ENCODE data around the gene PCNA. TPM values are rescaled to one million over a fixed set of nuclear protein-coding genes. Genes with fewer than 3 reads are reported as not detected.

PCNA gene
- total RNA-seq, 1 experiment from 2014 or later = 182 TPM

DNA sequence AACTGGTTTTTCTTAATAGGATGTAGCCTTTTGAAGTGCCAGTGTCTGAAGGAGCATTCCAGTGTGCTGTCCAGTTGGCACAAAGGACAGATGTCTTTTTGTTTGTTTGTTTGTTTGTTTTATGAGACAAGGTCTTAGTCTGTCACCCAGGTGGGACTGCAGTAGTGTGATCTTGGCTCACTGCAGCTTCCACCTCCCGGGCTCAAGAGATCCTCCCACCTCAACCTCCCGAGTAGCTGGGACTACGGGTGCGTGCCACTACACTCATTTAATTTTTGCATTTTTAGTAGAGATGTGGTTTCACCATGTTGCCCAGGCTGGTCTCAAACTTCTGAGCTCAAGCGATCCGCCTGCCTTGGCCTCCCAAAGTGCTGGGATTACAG lies 34.8 kb upstream of the PCNA start:
- Histone ChIP-seq H3K36me3 (ENCODE audit: control insufficient read depth, insufficient read depth, low read length) (no peaks in the 10 kb centered on the region), H3K27me3 (ENCODE audit: control insufficient read depth, insufficient read depth, low read length) (no peaks in the 10 kb centered on the region), H3K9me3 (ENCODE audit: control insufficient read depth, insufficient read depth, low read depth, low read length) (no peaks in the 10 kb centered on the region), H3K27ac (ENCODE audit: low read length) (no peak overlapping the region), H3K4me3 (ENCODE audit: low read depth in 2 of 2, low read length in 2 of 2) (no peak overlapping the region), H3K4me1 (ENCODE audit: control insufficient read depth, insufficient read depth, low read length) (peaks cover 9% of the 10 kb centered on the region)
- DNase-seq (ENCODE audit: low read depth, low spot score) = no peak
- intact Hi-C loops (cut with micrococcal nuclease; ENCODE audit: unreplicated experiment) (no loop called here), in situ Hi-C loops (cut with HindIII; ENCODE audit: low pct_unique_long_range_greater_than_20kb, low sequenced_read_pairs) (no loop called here)
- ChIA-PET POLR2A (no interaction called here), CTCF (no interaction called here)
- ATAC-seq = no peak
- BruUV-seq (replicated peaks) = no TSS peak
- TF ChIP-seq TCF7L2 (IDR thresholded peaks at IDR 0.05; ENCODE audit: low read depth, low read length) = no peak
- TF ChIP-seq, protein P1, sequence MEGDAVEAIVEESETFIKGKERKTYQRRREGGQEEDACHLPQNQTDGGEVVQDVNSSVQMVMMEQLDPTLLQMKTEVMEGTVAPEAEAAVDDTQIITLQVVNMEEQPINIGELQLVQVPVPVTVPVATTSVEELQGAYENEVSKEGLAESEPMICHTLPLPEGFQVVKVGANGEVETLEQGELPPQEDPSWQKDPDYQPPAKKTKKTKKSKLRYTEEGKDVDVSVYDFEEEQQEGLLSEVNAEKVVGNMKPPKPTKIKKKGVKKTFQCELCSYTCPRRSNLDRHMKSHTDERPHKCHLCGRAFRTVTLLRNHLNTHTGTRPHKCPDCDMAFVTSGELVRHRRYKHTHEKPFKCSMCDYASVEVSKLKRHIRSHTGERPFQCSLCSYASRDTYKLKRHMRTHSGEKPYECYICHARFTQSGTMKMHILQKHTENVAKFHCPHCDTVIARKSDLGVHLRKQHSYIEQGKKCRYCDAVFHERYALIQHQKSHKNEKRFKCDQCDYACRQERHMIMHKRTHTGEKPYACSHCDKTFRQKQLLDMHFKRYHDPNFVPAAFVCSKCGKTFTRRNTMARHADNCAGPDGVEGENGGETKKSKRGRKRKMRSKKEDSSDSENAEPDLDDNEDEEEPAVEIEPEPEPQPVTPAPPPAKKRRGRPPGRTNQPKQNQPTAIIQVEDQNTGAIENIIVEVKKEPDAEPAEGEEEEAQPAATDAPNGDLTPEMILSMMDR (IDR thresholded peaks at IDR 0.05) = no peak
- TF ChIP-seq, protein P2, sequence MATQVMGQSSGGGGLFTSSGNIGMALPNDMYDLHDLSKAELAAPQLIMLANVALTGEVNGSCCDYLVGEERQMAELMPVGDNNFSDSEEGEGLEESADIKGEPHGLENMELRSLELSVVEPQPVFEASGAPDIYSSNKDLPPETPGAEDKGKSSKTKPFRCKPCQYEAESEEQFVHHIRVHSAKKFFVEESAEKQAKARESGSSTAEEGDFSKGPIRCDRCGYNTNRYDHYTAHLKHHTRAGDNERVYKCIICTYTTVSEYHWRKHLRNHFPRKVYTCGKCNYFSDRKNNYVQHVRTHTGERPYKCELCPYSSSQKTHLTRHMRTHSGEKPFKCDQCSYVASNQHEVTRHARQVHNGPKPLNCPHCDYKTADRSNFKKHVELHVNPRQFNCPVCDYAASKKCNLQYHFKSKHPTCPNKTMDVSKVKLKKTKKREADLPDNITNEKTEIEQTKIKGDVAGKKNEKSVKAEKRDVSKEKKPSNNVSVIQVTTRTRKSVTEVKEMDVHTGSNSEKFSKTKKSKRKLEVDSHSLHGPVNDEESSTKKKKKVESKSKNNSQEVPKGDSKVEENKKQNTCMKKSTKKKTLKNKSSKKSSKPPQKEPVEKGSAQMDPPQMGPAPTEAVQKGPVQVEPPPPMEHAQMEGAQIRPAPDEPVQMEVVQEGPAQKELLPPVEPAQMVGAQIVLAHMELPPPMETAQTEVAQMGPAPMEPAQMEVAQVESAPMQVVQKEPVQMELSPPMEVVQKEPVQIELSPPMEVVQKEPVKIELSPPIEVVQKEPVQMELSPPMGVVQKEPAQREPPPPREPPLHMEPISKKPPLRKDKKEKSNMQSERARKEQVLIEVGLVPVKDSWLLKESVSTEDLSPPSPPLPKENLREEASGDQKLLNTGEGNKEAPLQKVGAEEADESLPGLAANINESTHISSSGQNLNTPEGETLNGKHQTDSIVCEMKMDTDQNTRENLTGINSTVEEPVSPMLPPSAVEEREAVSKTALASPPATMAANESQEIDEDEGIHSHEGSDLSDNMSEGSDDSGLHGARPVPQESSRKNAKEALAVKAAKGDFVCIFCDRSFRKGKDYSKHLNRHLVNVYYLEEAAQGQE (IDR thresholded peaks at IDR 0.05; ENCODE audit: insufficient read depth in 1 of 2, low read depth in 2 of 2, low read length in 1 of 2) = no peak
- no peak for TF ChIP-seq SIN3A (IDR thresholded peaks at IDR 0.05; ENCODE audit: borderline replicate concordance, insufficient read depth, low read depth, low read length)
- TF ChIP-seq POLR2AphosphoS5 (IDR thresholded peaks at IDR 0.05; ENCODE audit: low read depth, low read length) = no peak

DNA sequence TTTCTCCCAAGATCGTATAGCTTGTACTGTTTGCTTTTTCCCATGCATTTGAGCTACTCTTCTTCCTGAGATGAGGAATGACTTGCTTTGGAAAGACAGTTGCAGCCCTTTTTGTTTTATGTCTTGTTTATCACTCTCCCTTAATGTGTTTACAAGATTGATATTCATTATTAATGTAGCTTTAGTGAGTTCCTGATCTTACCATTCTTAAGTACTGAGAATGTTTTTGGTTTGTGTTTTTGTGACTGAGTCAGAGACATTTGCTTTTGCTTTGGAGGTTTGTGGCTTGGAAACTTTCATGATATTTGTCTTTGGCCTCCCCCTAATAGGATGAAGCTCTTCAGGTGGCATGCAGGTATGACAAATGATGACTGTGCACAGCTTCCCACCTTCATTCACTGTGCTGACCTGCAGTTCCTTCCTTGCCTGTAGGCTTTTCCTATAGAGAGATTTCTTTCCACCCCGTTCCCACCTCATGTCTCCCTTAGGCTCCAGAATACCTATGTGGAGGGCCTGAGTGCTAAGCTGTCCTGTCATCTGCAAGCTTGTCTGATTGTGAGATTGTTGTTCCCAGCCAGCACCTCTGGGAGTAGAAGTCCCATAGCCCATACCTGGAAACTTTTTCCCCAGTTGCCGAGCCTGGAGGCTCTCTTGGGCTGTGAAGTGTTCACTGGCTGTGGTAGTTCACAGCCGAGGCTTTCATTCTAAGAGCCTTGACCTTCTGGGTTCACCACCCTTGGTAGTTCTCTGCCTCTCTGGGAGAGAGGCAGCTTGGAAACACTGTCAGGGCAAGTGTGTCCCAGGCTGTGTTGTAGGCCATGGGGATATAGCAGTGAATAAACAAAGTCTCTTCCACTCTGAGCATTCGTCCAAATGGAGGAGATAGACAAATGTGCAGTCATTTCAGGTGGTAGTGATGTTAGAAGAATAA lies 34.1 kb upstream of the PCNA start:
- POLR2A ChIA-PET = no interaction called here
- DNase-seq (ENCODE audit: low read depth, low spot score) = no peak
- in situ Hi-C loops (cut with HindIII; ENCODE audit: low pct_unique_long_range_greater_than_20kb, low sequenced_read_pairs) = no loop called here

More for the DNA sequence above, 34.1 kb upstream of the PCNA start:
- intact Hi-C loops (cut with micrococcal nuclease; ENCODE audit: unreplicated experiment) = no loop called here
- H3K9me3 ChIP-seq (ENCODE audit: control insufficient read depth, insufficient read depth, low read depth, low read length) = no peaks in the 10 kb centered on the region
- no peaks in the 10 kb centered on the region for H3K36me3 ChIP-seq (ENCODE audit: control insufficient read depth, insufficient read depth, low read length)
- TF ChIP-seq TCF7L2 (IDR thresholded peaks at IDR 0.05; ENCODE audit: low read depth, low read length) (no peak), POLR2AphosphoS5 (IDR thresholded peaks at IDR 0.05; ENCODE audit: low read depth, low read length) (no peak), SIN3A (IDR thresholded peaks at IDR 0.05; ENCODE audit: borderline replicate concordance, insufficient read depth, low read depth, low read length) (no peak)
- TF ChIP-seq, protein P2 (IDR thresholded peaks at IDR 0.05; ENCODE audit: insufficient read depth in 1 of 2, low read depth in 2 of 2, low read length in 1 of 2) = no peak
- TF ChIP-seq, protein P1 (IDR thresholded peaks at IDR 0.05) = no peak
- peaks cover 9% of the 10 kb centered on the region for H3K4me1 ChIP-seq (ENCODE audit: control insufficient read depth, insufficient read depth, low read length)
- no peaks in the 10 kb centered on the region for H3K27me3 ChIP-seq (ENCODE audit: control insufficient read depth, insufficient read depth, low read length)
- peak; percentile 43 for ATAC-seq
- no peak overlapping the region for H3K27ac ChIP-seq (ENCODE audit: low read length)
- BruUV-seq (replicated peaks) = no TSS peak
- CTCF ChIA-PET = no interaction called here
- no peak overlapping the region for H3K4me3 ChIP-seq (ENCODE audit: low read depth in 2 of 2, low read length in 2 of 2)

All from Panc1 (cell line).